GM23338 (cell line): Measurements from ENCODE around the gene BPTF. TPM values are rescaled to one million over a fixed set of nuclear protein-coding genes. Genes with fewer than 3 reads are reported as not detected.

Experiments used
- ATAC-seq: fragments of 200-7000 bp; cut with Tn5 transposase; 3 replicates; pipeline ENCODE4 v1.9.1; 2020
- DNase-seq: peaks from one replicate; pipeline ENCODE4 v3.0.0-alpha.2; 2015; ENCODE audit warnings: low spot score
- H2AFZ ChIP-seq: fragments of 200-600 bp; sonication (generic); 2 replicates; pipeline ENCODE4 v1.8.0; 2016; ENCODE audit warnings: antibody characterized with exemption, mild to moderate bottlenecking, moderate library complexity
- H3F3A ChIP-seq: fragments of 200-600 bp; sonication (generic); replicated peaks from 2 replicates; pipeline ENCODE4 v1.8.0; 2017; ENCODE audit warnings: antibody characterized with exemption, mixed run types, low read depth
- H3K27ac ChIP-seq: fragments of 200-600 bp; sonication (generic); 2 replicates; pipeline ENCODE4 v1.6.1; 2016; ENCODE audit warnings: low read depth
- H3K27me3 ChIP-seq: fragments of 200-600 bp; sonication (generic); 2 replicates; pipeline ENCODE4 v1.8.0; 2016; ENCODE audit warnings: mild to moderate bottlenecking, mixed run types, moderate library complexity; ENCODE audit not compliant: insufficient read depth
- H3K36me3 ChIP-seq: fragments of 200-600 bp; sonication (generic); 2 replicates; pipeline ENCODE4 v1.8.0; 2016; ENCODE audit warnings: mild to moderate bottlenecking; ENCODE audit not compliant: insufficient read depth
- H3K4me1 ChIP-seq: fragments of 200-600 bp; sonication (generic); 2 replicates; pipeline ENCODE4 v1.8.0; 2016; ENCODE audit warnings: mild to moderate bottlenecking, moderate library complexity; ENCODE audit not compliant: insufficient read depth
- H3K4me2 ChIP-seq: fragments of 200-600 bp; sonication (generic); 2 replicates; pipeline ENCODE4 v1.7.1; 2017; ENCODE audit warnings: mixed run types
- H3K4me3 ChIP-seq: fragments of 200-600 bp; sonication (generic); 2 replicates; pipeline ENCODE4 v1.6.1; 2016; ENCODE audit warnings: mixed run types
- H3K79me2 ChIP-seq: fragments of 200-600 bp; sonication (generic); replicated peaks from 2 replicates; pipeline ENCODE4 v1.8.0; 2017; ENCODE audit warnings: mild to moderate bottlenecking; ENCODE audit not compliant: insufficient read depth
- H3K9me2 ChIP-seq: fragments of 200-600 bp; sonication (generic); 2 replicates; pipeline ENCODE4 v1.8.0; 2017; ENCODE audit not compliant: insufficient read depth
- H4K20me1 ChIP-seq: fragments of 200-600 bp; sonication (generic); replicated peaks from 2 replicates; pipeline ENCODE4 v1.8.0; 2017; ENCODE audit warnings: mild to moderate bottlenecking; ENCODE audit not compliant: insufficient read depth
- H3K27ac Mint-ChIP-seq: 2 replicates; pipeline ENCODE4 v1.8.0; 2020; ENCODE audit warnings: inconsistent platforms, mild to moderate bottlenecking, moderate library complexity, mixed read lengths
- H3K27me3 Mint-ChIP-seq: 3 replicates; pipeline ENCODE4 v1.8.0; 2022; ENCODE audit warnings: low read depth, mild to moderate bottlenecking, moderate library complexity, mixed read lengths, inconsistent platforms; ENCODE audit not compliant: insufficient read depth, poor library complexity
- H3K36me3 Mint-ChIP-seq: 3 replicates; pipeline ENCODE4 v1.8.0; 2021; ENCODE audit warnings: low read depth, mild to moderate bottlenecking, inconsistent platforms, moderate library complexity, mixed read lengths
- H3K4me1 Mint-ChIP-seq: 3 replicates; pipeline ENCODE4 v1.8.0; 2020; ENCODE audit warnings: mild to moderate bottlenecking, inconsistent platforms, mixed read lengths
- H3K4me3 Mint-ChIP-seq: 3 replicates; pipeline ENCODE4 v1.8.0; 2021; ENCODE audit warnings: moderate library complexity, mild to moderate bottlenecking, inconsistent platforms, mixed read lengths
- H3K9me3 Mint-ChIP-seq: 3 replicates; pipeline ENCODE4 v1.8.0; 2020; ENCODE audit warnings: moderate library complexity, mild to moderate bottlenecking, inconsistent platforms, mixed read lengths
- CREB1 ChIP-seq: fragments of 250-450 bp; sonication (Bioruptor Pico); IDR thresholded peaks from 2 replicates; pipeline ENCODE4 v1.5.0; 2020; ENCODE audit warnings: low read depth, mild to moderate bottlenecking, moderate library complexity
- EZH2 ChIP-seq: fragments of 200-600 bp; sonication (generic); IDR thresholded peaks from one replicate; pipeline ENCODE4 v1.8.0; 2017; ENCODE audit warnings: antibody characterized with exemption, mild to moderate bottlenecking, low read depth; ENCODE audit not compliant: unreplicated experiment
- EZH2phosphoT487 ChIP-seq: fragments of 200-600 bp; sonication (generic); IDR thresholded peaks from one replicate; pipeline ENCODE4 v1.8.1; 2018; ENCODE audit warnings: antibody characterized with exemption; ENCODE audit not compliant: unreplicated experiment
- JUNB ChIP-seq: IDR thresholded peaks from one replicate; pipeline ENCODE4 v1.6.1; 2016; ENCODE audit warnings: antibody characterized with exemption; ENCODE audit not compliant: unreplicated experiment
- NANOG ChIP-seq: IDR thresholded peaks from 2 replicates; pipeline ENCODE4 v1.6.1; 2016; ENCODE audit warnings: antibody characterized with exemption, borderline replicate concordance
- POLR2AphosphoS5 ChIP-seq: IDR thresholded peaks from 2 replicates; pipeline ENCODE4 v1.6.1; 2016; ENCODE audit warnings: antibody characterized with exemption, low read depth
- STAT1 ChIP-seq: IDR thresholded peaks from one replicate; pipeline ENCODE4 v1.6.1; 2016; ENCODE audit warnings: antibody characterized with exemption; ENCODE audit not compliant: unreplicated experiment
- ZNF114 ChIP-seq: fragments of 250-450 bp; sonication (Bioruptor Pico); IDR thresholded peaks from 2 replicates; pipeline ENCODE4 v1.5.0; 2020; ENCODE audit warnings: mild to moderate bottlenecking, moderate library complexity
- ZNF331 ChIP-seq: fragments of 250-450 bp; sonication (Bioruptor Pico); IDR thresholded peaks from 2 replicates; pipeline ENCODE4 v1.5.0; 2020; ENCODE audit warnings: low read depth, mild to moderate bottlenecking, moderate library complexity
- polyA plus RNA-seq: library from polyadenylated mRNA; unstranded; fragments of >200 nt; fragmentation: Nextera tagmentation; extraction: Ambion mirVana; gene quantifications from 2 replicates; pipeline ENCODE4 v1.2.1, GENCODE V29; 2016
- total RNA-seq: library from RNA; depleted of rRNA; stranded (reverse); fragments of >200 nt; shearing (Covaris generic); gene quantifications from 2 replicates; pipeline ENCODE4 v1.2.3, GENCODE V29; 2014
- TF ChIP-seq, protein P1 (sequence below): IDR thresholded peaks from one replicate; pipeline ENCODE4 v1.6.1; 2018; ENCODE audit warnings: antibody characterized with exemption; ENCODE audit not compliant: unreplicated experiment
- TF ChIP-seq, protein P2 (sequence below), 2 experiments: fragments of 200-600 bp in 1 of 2; sonication (generic) in 1 of 2; conservative IDR thresholded peaks; 2 replicates each; pipeline versions ENCODE4 v1.5.1 to v1.6.1; 2016 to 2017; ENCODE audit warnings: antibody characterized with exemption in 2 of 2, low read depth in 2 of 2, mild to moderate bottlenecking in 2 of 2, moderate library complexity in 1 of 2
- TF ChIP-seq, protein P3 (sequence below): fragments of 250-450 bp; sonication (Bioruptor Pico); IDR thresholded peaks from 2 replicates; pipeline ENCODE4 v1.5.0; 2020; ENCODE audit warnings: mild to moderate bottlenecking, moderate library complexity
- TF ChIP-seq, protein P4 (sequence below): IDR thresholded peaks from 2 replicates; pipeline ENCODE4 v1.6.1; 2016; ENCODE audit warnings: antibody characterized with exemption

Gene BPTF
- total and polyA plus RNA-seq, 2 experiments from 2014 or later, result 161 to 179 TPM

DNA sequence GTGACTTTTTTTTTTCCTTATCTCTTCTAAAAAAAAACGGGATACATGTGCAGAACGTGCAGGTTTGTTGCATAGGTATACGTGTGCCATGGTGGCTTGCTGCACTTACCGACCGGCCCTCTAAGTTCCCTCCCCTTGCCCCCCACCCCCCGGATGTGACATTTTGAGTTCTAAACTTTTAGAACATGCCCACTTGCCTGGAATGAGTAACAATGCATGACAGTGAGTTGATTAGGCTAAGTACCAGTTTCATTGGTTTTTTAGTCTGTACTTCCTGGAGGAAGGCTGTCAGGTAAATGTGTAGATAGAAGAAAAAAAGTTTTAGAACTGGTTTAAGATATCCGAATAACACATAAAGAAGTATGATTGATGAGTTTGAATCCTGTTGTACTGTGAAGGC, 4.0 kb downstream of the BPTF start (continued):
- no peak for TF ChIP-seq ZNF114 (CRISPR knock-in tag)

DNA sequence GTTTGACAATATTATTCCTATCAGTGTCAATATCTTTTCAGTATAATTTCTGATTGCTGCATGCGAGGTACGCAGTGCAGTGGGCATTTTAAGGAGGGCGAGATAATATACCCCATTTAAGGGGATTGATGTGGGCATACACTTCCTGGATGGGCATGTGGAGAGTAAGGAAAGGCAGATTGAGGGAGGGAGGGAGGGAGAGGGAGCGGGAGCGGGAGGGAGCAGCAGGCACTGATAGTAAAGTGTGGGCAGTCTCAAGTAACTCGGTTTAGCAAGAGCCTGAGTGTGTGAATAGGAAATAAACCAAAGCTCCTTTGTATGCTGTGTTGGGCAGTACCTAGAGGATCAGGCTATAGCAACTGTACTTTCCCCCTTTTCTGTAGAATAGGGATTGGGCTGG, 5.1 kb downstream of the BPTF start:
- H3K4me2 ChIP-seq, result peak overlapping the region; percentile 93
- ATAC-seq (peak; percentile 24), DNase-seq (peak; percentile 52)
- H3F3A ChIP-seq, result 0 out of 2 replicates have a peak, but pooled peaks cover 2% of the 10 kb centered on the region
- Mint-ChIP-seq H3K27ac (no peak overlapping the region), H3K4me1 (peaks cover 45% of the 10 kb centered on the region), H3K36me3 (peaks cover 29% of the 10 kb centered on the region), H3K9me3 (no peaks in the 10 kb centered on the region), H3K27me3 (peaks cover 8% of the 10 kb centered on the region), H3K4me3 (peak overlapping the region; percentile 50)
- H3K4me1 ChIP-seq, result peaks cover 49% of the 10 kb centered on the region
- H4K20me1 ChIP-seq, result peaks cover 64% of the 10 kb centered on the region
- H2AFZ ChIP-seq, result no peak overlapping the region
- TF ChIP-seq ZNF331 (CRISPR knock-in tag), result no peak
- TF ChIP-seq, protein P1, sequence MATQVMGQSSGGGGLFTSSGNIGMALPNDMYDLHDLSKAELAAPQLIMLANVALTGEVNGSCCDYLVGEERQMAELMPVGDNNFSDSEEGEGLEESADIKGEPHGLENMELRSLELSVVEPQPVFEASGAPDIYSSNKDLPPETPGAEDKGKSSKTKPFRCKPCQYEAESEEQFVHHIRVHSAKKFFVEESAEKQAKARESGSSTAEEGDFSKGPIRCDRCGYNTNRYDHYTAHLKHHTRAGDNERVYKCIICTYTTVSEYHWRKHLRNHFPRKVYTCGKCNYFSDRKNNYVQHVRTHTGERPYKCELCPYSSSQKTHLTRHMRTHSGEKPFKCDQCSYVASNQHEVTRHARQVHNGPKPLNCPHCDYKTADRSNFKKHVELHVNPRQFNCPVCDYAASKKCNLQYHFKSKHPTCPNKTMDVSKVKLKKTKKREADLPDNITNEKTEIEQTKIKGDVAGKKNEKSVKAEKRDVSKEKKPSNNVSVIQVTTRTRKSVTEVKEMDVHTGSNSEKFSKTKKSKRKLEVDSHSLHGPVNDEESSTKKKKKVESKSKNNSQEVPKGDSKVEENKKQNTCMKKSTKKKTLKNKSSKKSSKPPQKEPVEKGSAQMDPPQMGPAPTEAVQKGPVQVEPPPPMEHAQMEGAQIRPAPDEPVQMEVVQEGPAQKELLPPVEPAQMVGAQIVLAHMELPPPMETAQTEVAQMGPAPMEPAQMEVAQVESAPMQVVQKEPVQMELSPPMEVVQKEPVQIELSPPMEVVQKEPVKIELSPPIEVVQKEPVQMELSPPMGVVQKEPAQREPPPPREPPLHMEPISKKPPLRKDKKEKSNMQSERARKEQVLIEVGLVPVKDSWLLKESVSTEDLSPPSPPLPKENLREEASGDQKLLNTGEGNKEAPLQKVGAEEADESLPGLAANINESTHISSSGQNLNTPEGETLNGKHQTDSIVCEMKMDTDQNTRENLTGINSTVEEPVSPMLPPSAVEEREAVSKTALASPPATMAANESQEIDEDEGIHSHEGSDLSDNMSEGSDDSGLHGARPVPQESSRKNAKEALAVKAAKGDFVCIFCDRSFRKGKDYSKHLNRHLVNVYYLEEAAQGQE, result no peak
- TF ChIP-seq EZH2, result no peak
- TF ChIP-seq JUNB, result no peak
- no peak for TF ChIP-seq NANOG
- no peak for TF ChIP-seq POLR2AphosphoS5
- no peak for TF ChIP-seq EZH2phosphoT487
- TF ChIP-seq, protein P2, sequence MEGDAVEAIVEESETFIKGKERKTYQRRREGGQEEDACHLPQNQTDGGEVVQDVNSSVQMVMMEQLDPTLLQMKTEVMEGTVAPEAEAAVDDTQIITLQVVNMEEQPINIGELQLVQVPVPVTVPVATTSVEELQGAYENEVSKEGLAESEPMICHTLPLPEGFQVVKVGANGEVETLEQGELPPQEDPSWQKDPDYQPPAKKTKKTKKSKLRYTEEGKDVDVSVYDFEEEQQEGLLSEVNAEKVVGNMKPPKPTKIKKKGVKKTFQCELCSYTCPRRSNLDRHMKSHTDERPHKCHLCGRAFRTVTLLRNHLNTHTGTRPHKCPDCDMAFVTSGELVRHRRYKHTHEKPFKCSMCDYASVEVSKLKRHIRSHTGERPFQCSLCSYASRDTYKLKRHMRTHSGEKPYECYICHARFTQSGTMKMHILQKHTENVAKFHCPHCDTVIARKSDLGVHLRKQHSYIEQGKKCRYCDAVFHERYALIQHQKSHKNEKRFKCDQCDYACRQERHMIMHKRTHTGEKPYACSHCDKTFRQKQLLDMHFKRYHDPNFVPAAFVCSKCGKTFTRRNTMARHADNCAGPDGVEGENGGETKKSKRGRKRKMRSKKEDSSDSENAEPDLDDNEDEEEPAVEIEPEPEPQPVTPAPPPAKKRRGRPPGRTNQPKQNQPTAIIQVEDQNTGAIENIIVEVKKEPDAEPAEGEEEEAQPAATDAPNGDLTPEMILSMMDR (conservative IDR thresholded peaks at IDR 0.05; ENCODE audit: low read depth in 2 of 2), result no peak
- TF ChIP-seq, protein P3, sequence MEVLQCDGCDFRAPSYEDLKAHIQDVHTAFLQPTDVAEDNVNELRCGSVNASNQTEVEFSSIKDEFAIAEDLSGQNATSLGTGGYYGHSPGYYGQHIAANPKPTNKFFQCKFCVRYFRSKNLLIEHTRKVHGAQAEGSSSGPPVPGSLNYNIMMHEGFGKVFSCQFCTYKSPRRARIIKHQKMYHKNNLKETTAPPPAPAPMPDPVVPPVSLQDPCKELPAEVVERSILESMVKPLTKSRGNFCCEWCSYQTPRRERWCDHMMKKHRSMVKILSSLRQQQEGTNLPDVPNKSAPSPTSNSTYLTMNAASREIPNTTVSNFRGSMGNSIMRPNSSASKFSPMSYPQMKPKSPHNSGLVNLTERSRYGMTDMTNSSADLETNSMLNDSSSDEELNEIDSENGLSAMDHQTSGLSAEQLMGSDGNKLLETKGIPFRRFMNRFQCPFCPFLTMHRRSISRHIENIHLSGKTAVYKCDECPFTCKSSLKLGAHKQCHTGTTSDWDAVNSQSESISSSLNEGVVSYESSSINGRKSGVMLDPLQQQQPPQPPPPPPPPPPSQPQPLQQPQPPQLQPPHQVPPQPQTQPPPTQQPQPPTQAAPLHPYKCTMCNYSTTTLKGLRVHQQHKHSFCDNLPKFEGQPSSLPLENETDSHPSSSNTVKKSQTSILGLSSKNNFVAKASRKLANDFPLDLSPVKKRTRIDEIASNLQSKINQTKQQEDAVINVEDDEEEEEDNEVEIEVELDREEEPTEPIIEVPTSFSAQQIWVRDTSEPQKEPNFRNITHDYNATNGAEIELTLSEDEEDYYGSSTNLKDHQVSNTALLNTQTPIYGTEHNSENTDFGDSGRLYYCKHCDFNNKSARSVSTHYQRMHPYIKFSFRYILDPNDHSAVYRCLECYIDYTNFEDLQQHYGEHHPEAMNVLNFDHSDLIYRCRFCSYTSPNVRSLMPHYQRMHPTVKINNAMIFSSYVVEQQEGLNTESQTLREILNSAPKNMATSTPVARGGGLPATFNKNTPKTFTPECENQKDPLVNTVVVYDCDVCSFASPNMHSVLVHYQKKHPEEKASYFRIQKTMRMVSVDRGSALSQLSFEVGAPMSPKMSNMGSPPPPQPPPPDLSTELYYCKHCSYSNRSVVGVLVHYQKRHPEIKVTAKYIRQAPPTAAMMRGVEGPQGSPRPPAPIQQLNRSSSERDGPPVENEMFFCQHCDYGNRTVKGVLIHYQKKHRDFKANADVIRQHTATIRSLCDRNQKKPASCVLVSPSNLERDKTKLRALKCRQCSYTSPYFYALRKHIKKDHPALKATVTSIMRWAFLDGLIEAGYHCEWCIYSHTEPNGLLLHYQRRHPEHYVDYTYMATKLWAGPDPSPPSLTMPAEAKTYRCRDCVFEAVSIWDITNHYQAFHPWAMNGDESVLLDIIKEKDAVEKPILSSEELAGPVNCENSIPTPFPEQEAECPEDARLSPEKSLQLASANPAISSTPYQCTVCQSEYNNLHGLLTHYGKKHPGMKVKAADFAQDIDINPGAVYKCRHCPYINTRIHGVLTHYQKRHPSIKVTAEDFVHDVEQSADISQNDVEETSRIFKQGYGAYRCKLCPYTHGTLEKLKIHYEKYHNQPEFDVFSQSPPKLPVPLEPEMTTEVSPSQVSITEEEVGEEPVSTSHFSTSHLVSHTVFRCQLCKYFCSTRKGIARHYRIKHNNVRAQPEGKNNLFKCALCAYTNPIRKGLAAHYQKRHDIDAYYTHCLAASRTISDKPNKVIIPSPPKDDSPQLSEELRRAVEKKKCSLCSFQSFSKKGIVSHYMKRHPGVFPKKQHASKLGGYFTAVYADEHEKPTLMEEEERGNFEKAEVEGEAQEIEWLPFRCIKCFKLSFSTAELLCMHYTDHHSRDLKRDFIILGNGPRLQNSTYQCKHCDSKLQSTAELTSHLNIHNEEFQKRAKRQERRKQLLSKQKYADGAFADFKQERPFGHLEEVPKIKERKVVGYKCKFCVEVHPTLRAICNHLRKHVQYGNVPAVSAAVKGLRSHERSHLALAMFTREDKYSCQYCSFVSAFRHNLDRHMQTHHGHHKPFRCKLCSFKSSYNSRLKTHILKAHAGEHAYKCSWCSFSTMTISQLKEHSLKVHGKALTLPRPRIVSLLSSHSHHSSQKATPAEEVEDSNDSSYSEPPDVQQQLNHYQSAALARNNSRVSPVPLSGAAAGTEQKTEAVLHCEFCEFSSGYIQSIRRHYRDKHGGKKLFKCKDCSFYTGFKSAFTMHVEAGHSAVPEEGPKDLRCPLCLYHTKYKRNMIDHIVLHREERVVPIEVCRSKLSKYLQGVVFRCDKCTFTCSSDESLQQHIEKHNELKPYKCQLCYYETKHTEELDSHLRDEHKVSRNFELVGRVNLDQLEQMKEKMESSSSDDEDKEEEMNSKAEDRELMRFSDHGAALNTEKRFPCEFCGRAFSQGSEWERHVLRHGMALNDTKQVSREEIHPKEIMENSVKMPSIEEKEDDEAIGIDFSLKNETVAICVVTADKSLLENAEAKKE (CRISPR knock-in tag), result no peak
- TF ChIP-seq CREB1 (CRISPR knock-in tag), result no peak
- TF ChIP-seq STAT1, result no peak
- TF ChIP-seq, protein P4, sequence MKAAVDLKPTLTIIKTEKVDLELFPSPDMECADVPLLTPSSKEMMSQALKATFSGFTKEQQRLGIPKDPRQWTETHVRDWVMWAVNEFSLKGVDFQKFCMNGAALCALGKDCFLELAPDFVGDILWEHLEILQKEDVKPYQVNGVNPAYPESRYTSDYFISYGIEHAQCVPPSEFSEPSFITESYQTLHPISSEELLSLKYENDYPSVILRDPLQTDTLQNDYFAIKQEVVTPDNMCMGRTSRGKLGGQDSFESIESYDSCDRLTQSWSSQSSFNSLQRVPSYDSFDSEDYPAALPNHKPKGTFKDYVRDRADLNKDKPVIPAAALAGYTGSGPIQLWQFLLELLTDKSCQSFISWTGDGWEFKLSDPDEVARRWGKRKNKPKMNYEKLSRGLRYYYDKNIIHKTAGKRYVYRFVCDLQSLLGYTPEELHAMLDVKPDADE, result no peak
- TF ChIP-seq ZNF114 (CRISPR knock-in tag), result no peak
- 0 out of 2 replicates have a peak overlapping the region, but pooled peaks have one; percentile 39 for H3K27ac ChIP-seq
- no peaks in the 10 kb centered on the region for H3K9me2 ChIP-seq
- no peaks in the 10 kb centered on the region for H3K36me3 ChIP-seq
- no peaks in the 10 kb centered on the region for H3K27me3 ChIP-seq
- H3K79me2 ChIP-seq, result peaks cover 95% of the 10 kb centered on the region
- peak overlapping the region; percentile 95 for H3K4me3 ChIP-seq
